Head of caudate nucleus (tissue), 42 donors: ENCODE measurements around the gene ARVCF.

ENCODE experiments used
- DNase-seq, 42 donors: peaks; one replicate each; pipeline versions ENCODE4 v3.0.0 to v3.0.0-alpha.2; 2020 to 2021; ENCODE audit warnings: mixed read lengths in 7 of 42
- intact Hi-C: fragments of 100-400 bp; cut with DNase I; formaldehyde crosslinking; loops from one replicate; pipeline ENCODE4 v1.15.0; 2022

Gene ARVCF

GRCh38 chr22:19971276-19972124 is 45.1 kb downstream of the ARVCF start:
- intact Hi-C loops: loop anchor here (2.0 kb wide), 1 partner anchor 67 kb away; no protein-coding TSS in a partner anchor
- DNase-seq: no peak

DNA sequence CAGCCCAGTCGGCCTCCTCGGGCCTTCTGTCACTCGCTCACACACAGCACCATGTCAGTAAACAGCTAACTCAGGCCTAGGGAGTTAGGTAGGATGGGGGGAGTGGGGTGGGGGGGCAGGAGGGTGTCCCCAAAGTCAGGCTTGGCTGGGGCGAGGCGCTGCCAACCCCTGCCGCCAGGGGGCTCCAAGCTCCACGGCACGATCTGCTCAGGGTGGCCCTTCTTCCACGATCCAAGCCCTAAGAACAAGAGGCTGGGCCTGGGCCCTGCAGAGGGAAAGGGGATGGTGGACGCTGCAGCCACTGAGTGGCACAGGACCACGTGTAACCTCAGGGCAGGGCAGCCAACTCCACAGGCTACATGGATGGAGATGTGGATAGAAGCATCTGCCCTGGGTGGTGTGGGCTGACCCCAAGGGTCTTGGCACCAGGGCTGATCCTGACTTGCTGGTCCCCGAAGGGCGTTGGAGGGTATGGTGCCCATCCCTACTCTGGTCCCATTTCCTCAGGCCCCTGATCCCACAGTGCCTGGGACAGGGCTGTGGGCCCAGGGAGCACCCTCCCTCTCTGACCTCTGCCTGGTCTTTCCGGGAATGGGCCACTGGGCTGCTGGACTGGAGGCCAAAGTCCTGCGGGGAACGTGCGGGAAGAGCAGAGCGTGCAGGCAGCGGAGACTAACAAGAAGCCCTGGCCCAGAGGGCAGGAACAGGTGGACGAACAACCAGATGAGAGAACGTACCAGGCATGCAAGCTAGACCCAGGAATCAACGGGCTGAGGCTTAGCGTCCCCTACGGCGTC is 45.9 kb downstream of the ARVCF start:
- DNase-seq: peak; percentile 44 to 89 (median 76)
- intact Hi-C loops: loop anchor here (2.0 kb wide), 1 partner anchor 68 kb away; no protein-coding TSS in a partner anchor

- intact Hi-C loops: loop anchor here (2.0 kb wide), 1 partner anchor 69 kb away; no protein-coding TSS in a partner anchor
- no peak for DNase-seq
Measured at GRCh38 chr22:19970031-19970478, 46.6 kb downstream of the ARVCF start.

DNA sequence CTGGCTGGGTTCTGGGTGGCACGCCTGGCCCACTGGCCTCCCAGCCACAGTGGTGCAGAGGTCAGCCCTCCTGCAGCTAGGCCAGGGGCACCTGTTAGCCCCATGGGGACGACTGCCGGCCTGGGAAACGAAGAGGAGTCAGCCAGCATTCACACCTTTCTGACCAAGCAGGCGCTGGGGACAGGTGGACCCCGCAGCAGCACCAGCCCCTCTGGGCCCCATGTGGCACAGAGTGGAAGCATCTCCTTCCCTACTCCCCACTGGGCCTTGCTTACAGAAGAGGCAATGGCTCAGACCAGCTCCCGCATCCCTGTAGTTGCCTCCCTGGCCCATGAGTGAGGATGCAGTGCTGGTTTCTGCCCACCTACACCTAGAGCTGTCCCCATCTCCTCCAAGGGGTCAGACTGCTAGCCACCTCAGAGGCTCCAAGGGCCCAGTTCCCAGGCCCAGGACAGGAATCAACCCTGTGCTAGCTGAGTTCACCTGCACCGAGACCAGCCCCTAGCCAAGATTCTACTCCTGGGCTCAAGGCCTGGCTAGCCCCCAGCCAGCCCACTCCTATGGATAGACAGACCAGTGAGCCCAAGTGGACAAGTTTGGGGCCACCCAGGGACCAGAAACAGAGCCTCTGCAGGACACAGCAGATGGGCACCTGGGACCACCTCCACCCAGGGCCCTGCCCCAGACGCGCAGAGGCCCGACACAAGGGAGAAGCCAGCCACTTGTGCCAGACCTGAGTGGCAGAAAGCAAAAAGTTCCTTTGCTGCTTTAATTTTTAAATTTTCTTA is 47.3 kb downstream of the ARVCF start:
- DNase-seq: no peak
- intact Hi-C loops: loop anchor here (2.0 to 10.0 kb wide), 2 partner anchors 43 to 155 kb away; no protein-coding TSS in a partner anchor

DNA sequence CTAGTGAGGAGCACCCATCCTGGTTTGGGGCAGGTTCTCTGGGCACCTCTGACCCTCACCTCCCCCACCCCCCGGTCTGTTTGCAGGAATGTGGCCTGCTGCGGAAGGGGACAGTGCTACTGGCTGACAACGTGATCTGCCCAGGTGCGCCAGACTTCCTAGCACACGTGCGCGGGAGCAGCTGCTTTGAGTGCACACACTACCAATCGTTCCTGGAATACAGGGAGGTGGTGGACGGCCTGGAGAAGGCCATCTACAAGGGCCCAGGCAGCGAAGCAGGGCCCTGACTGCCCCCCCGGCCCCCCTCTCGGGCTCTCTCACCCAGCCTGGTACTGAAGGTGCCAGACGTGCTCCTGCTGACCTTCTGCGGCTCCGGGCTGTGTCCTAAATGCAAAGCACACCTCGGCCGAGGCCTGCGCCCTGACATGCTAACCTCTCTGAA is 48.2 kb downstream of the ARVCF start:
- intact Hi-C loops: loop anchor here (2.0 to 10.0 kb wide), 2 partner anchors 44 to 156 kb away; no protein-coding TSS in a partner anchor
- DNase-seq: no peak

DNA sequence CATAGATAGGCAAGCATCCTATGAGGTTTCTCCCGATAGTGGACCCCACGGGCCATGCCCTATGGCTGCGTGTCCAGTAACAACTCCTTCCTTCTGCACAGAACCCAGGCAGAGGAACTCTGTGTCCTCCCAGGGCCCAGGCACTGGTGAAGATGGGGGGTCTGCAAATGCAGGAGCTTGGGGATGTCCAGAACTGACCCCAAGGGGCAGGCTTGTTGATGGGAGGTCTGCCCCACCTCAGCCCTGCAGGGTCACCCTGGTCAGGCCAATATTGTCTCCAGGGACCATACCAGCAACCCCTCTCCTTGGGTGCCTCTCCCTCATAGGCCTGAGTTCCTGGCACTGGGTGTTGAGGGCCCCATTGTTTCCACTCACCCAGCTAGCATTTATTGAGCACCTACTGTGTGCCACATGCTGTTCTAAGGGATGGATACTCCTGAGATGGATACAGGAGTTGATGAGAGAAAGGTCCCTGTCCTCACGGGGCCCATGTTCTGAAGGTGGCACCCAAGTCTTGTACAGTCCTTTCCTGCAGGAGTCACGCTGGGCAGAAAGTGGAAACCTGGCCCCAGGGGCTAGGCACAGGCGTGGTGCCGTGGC is 48.7 kb downstream of the ARVCF start:
- intact Hi-C loops: loop anchor here (2.0 to 10.0 kb wide), 2 partner anchors 45 to 157 kb away; no protein-coding TSS in a partner anchor
- DNase-seq: no peak

DNA sequence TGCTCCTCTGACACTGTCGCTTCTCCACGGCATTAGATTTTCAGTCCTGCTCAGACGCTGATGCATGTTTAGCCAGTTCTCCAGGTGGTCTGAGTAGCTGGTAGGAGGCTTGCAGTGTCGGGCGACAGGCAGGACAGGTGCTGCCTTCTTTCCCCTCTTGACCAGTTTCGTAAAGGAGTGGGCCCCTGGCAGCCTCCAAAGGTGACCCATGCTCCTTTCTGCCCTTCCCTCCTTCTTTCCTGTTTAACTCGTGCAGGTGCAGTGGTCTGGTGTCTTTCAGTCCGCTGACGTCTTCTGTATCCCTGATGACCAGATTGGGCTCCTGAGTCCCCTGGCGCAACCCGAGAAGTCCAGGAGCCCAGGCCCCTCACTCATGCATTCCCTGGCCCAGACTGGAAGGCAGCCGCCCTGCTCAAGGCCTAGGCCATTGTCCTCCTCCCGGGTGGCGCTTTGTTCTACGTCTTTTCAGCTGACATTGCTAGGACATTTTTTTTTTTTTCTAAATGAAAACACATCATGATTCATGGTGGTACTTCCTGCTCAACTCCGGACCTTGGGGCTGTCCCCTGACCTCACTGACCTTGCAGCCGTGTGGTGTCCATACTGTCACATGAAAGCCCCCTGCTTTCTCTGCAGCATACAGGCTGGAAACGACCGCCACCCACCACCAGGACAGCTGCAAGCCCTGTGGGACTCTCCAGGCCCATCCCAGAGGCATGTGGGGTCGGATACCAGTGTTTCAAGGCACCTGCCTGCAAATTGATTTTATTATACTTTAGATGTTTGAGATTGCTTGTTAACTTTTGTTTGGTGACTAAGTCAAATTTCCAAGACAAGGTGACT is 49.5 kb downstream of the ARVCF start:
- no peak for DNase-seq
- intact Hi-C loops: loop anchor here (10.0 kb wide), 1 partner anchor 158 kb away; no protein-coding TSS in a partner anchor

GRCh38 chr22:19965771-19966709 is 50.6 kb downstream of the ARVCF start:
- DNase-seq: peak in 17 of 42 donors; percentile 31 to 79 (median 51)
- intact Hi-C loops: loop anchor here (10.0 kb wide), 1 partner anchor 159 kb away; no protein-coding TSS in a partner anchor

GRCh38 chr22:19964701-19965386 is 51.8 kb downstream of the ARVCF start:
- no peak for DNase-seq
- intact Hi-C loops: loop anchor here (10.0 kb wide), 1 partner anchor 160 kb away; no protein-coding TSS in a partner anchor

DNA sequence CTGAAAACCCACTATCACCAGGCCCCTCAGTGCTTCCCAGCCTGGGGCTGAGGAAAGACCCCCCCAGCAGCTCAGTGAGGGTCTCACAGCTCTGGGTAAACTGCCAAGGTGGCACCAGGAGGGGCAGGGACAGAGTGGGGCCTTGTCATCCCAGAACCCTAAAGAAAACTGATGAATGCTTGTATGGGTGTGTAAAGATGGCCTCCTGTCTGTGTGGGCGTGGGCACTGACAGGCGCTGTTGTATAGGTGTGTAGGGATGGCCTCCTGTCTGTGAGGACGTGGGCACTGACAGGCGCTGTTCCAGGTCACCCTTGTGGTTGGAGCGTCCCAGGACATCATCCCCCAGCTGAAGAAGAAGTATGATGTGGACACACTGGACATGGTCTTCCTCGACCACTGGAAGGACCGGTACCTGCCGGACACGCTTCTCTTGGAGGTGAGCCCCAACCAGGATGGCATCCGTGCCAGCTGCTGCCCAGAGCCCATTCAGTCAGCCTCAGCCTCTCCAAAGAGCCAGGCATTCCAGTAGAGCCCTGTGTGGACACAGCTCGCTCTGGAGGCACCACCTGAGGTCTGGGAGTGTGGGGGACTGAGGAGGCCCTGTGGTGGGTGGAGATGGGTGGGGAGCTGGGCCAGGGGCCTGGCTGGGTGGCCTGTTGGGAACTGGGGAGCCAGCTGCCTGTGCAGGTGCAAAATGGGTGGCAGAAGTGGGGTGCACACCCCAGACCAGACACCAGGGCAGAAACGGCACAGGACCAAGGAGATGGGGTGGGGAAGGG is 52.6 kb downstream of the ARVCF start:
- no peak for DNase-seq
- intact Hi-C loops: loop anchor here (10.0 kb wide), 1 partner anchor 161 kb away; no protein-coding TSS in a partner anchor

DNA sequence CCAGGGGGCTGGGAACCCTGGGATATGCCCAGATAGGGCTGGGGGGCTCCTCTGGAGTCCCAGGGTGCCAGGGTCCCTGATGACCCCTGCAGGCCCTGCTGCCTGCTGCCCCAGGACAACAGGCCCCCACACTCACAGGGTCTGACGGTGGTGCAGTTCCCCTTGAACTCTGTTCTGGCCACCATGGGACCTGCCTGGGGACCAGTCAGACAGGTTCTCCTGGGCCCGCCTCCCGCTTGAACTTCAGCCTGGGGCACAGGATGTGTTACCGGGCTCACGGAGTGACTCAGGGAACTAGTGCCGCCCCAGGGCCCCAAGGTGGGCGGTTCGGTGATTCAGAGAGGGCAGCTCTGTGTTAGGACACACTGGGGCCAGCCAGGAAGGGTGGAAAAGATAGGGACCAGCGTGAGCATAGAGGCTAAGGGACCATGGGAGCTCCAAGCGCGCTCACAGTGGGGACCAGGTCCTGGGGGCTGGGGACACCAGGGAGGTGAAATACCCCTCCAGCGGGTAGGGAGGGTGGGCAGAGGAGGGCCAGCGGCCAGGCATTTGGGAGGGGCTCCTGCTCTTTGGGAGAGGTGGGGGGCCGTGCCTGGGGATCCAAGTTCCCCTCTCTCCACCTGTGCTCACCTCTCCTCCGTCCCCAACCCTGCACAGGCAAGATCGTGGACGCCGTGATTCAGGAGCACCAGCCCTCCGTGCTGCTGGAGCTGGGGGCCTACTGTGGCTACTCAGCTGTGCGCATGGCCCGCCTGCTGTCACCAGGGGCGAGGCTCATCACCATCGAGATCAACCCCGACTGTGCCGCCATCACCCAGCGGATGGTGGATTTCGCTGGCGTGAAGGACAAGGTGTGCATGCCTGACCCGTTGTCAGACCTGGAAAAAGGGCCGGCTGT is 53.5 kb downstream of the ARVCF start:
- intact Hi-C loops: loop anchor here (10.0 kb wide), 1 partner anchor 162 kb away; no protein-coding TSS in a partner anchor
- DNase-seq: peak in 2 of 42 donors; percentile 1 to 2

- intact Hi-C loops: loop anchor here (10.0 kb wide), 1 partner anchor 162 kb away; no protein-coding TSS in a partner anchor
- DNase-seq: peak; percentile 71 to 93 (median 86)
Measured at GRCh38 chr22:19962246-19962908, 54.2 kb downstream of the ARVCF start.

DNA sequence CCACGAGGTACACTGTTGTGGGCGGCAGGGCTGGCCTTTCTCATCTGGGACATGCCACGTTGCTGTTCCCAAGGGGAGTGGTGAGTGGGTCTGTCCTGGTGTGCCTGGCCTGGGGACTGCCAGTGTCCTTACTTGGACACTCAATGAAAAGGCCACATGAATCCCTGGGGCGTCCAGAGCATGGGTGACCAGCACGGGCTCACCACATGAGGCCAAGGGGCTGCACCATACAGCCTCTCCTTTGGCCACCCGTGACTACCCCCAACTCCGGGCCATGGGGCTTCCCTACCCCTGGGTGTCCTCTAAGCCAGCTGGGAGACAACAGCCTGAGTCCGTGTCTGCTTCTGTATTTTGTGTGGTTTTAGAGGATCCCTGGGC is 54.8 kb downstream of the ARVCF start:
- no peak for DNase-seq
- intact Hi-C loops: loop anchor here (10.0 kb wide), 1 partner anchor 163 kb away; no protein-coding TSS in a partner anchor
